Stimulated activated CD8-positive, alpha-beta memory T cell treated with anti-CD3 and anti-CD28 coated beads, Interleukin-15, amount 100 ng/mL, for 1 hour (primary cell): Measurements from ENCODE around the gene CHST8.

Source experiments
- DNase-seq: peaks from one replicate; pipeline ENCODE4 v3.0.0-alpha.2; 2020; ENCODE audit warnings: low read depth

CHST8 gene

DNA sequence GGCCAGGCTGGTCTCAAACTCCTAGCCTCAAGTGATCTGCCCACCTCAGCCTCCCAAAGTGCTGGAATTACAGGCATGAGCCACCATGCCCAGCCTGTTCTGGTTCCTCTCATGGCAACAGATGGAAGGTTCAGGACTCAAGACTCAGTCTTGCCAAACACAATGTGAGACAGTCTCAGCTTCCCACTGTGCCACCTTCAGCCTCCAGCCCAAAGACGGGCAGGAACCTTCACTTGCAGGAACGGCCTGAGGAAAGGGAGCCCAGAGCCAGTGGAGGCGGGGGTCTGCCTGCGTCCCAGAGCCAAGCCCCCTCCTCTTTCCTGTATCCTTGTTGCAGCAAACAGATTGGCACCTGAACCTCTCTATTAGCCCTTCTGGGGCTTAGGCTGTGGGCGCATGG, 2.9 kb upstream of the CHST8 start:
- no peak for DNase-seq

GRCh38 chr19:33620611-33621010, 1.1 kb upstream of the CHST8 start:
- DNase-seq = no peak

DNA sequence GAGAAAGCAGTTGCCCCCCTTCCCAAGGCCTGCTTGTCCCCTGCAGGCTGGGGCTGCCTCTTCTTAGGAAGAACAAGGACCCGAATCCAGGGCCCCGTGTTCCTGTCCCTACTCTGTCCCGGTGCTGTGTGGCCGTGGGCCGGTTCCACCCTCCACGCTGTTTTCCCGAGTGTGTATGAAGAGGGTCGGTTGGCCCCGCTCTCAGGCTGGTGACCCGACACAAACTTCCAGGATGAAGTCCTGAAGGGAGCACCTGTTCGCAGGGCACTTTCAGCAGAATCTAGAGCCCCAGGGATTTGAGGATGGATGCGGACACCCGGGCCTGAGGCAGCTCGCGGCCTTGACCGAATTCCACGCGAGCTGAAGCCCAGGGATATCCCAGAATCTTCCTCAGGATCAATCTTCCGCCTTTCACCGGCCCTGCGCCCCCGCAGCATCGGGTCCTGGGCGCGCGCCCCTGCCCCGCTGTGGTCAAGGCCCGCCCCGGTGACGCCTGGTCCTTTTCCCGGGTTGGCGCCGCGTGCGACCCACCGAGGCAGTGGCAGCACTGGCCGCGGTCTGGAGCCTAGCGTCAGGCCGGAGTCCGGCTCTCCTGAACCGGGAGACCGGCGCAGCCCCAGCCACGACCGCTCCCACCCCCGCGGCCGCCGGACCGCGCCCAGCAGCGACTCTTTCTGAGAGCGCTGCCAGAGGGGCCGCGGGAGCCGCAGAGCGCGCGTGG, 528 bp upstream of the CHST8 start:
- no peak for DNase-seq

DNA sequence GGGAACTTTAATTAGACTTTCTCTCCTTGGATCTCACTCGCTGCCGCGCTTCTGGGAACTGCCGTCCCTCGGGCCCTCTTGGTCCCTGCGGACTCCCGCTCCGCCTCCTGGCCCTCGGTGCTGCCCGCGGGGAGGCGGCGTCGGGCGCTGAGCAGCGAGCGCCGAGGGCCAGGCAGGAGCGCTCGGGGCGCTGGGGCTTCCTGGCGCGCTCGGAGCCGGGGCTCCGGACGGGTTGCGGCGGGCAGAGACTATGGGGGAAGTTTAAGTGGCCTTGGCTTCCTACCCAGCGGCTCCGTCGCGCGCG, 704 bp downstream of the CHST8 start:
- DNase-seq = no peak

GRCh38 chr19:33622809-33623511, 1.2 kb downstream of the CHST8 start:
- DNase-seq = no peak

GRCh38 chr19:33624586-33624985, 2.8 kb downstream of the CHST8 start:
- no peak for DNase-seq

DNA sequence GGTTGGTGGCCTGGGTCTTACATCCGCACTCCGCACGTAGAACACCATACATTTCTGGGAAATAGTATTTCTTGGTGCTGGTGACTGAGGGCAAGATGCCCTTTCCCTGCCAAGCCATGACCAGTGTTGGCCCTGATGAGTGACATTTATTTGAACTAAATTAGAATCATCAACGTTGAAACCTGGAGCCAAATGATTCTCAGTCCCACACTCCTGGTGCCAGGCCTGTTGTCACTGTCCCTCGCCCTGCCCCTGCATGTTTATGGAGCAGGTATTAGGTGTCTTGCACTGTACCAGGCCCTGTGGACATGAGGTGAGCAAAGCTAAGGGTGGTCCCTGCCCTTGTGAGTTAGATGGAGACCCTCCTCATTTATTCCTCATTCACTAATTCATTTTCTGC, 5.8 kb downstream of the CHST8 start:
- DNase-seq = no peak

DNA sequence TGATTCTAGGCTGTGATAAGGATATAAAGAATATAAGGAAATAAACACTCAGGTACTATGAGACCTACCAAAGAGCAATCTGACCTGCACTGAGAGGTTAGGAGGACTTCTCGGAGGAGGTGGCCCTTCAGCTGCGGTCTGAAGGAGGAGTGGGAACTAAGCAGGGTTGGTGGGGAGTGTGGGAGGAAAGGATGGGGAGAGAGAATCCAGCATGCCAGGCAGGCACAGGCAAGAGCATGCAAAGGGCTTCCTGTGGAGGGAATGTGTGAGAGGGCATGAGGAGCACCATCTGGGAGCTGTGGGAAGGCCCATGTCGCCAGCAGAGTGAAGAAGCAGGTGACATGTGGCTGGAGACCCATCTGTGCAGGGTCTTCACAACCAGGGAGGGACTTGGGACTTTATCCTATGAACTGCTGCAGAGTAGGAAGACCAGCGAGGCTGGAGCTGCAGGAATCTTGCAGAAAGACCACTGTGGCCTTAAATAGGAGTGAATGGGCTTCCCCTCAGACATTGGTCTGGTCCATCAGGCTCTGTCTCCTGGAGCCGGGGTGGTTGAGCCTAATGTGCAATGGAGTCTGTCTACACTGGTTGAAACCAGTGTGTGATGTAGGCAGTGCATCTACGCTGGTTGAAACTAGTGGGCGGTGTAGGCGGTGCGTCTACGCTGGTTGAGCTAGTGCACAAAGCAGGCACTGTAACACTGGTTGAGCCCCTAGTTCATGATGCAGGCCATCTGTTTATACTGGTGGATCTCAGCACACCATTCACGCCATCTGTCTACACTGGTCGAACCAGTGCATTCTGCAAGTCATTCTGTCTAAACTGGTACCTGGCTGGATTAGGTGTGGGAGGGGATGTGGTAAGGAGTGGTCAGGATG, 6.4 kb downstream of the CHST8 start:
- no peak for DNase-seq

DNA sequence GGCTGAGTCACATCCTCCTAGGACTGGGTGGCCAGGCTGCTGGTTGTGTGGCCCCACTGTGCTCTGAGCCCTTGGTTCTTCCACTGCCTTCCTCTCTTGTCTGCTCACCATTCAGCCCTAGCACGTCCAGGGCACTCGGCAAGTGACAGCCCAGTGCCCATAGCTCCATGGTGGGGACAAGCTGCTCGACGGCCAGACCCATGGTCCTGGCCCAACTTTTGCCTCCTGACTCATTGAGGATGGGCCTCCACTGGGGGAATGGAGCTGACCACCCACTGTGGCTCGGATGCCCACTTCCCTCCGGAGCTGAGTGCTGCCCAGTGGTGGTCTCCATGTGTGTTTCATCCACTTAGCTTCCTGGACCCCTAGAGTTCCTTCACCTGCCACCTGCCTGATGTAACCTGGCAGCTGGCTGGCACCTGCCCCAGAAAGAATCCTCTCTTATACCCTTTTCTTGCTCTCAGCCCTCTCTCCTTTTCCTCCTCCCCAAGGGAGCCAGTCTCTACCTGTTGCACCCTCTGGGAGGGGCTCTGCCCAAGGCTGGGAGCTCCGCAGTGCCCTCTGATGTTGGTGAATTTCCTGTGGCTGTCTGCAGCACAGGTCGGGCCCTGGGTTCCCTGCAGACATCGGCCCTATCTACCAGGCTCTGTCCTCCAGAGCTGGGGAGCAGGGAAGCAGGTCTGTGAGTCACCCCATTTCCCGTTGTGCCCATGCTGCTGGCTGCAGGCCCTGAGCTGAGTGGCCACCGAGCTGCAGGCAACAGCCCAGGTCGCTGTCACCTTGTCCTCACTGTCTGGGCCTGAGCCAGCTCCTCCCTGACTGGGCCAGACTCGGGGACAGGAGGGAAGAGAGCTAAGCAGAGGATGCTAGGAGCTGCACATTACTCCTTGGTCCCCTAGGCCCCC, 7.4 kb downstream of the CHST8 start:
- DNase-seq = no peak

DNA sequence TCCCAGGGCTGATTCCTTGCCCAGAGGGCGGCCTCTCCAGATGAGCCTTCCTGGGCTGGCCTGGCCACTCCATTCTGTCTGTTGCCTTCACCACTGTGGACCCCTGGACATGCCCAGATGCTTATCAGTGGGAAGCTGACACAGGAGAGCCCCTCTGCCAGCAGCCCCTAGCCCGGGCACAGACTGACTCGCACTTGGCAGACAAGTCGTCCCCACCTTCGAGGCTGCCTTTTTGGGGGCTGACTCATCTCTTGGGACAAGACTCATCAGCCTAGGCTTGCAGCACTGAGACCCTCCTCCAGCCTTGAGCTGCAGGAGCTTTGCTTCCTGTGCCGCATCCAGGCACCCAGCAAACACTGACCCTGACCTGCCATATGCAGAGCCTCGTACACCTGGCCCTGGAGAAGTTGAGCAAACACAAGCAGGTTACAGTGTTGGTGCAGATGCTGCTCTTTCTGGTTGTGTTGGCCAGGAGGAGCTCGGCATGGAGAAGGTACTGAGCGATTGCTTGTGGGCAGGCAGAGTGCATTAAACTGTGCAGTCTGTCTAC, 8.1 kb downstream of the CHST8 start:
- DNase-seq = no peak

GRCh38 chr19:33630880-33631608, 9.3 kb downstream of the CHST8 start:
- no peak for DNase-seq

GRCh38 chr19:33631609-33631973, 9.8 kb downstream of the CHST8 start:
- DNase-seq = no peak

DNA sequence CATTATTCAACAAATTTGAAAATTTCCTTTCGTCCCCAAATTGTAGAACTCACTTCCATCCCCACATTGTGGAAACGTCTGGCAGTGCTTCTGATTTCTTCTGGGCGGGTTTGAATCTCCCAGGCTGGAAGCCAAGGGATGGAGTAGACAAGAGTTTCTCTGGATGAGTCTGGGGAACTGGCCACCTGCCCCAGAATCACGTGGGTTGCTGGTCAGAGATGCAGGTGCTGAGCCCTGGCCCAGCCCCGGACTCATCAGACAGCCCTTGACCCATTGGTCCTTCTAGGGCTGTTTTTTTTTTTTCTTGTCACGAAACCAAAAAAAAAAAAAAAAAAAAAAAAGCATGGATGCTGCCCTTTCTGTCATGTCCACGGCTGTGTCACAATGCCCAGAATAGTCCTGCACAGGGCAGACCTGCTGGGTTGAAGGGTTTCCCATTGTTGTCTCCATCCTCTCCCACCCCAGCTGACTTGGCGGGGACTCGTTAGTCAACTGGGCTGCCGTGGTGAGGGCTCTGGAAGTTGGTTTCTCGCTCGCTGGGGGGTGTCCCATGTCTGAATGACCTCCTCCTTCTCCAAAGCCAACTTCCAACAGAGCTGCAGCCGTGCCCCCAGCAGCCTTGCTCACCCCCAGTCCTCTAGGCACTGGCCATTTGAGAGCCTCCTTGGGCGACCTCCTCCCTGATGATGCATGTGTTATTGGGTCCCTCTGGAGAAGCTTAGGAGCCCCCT, 12.8 kb downstream of the CHST8 start:
- DNase-seq = no peak

GRCh38 chr19:33638167-33639034, 16.6 kb downstream of the CHST8 start:
- DNase-seq = no peak

DNA sequence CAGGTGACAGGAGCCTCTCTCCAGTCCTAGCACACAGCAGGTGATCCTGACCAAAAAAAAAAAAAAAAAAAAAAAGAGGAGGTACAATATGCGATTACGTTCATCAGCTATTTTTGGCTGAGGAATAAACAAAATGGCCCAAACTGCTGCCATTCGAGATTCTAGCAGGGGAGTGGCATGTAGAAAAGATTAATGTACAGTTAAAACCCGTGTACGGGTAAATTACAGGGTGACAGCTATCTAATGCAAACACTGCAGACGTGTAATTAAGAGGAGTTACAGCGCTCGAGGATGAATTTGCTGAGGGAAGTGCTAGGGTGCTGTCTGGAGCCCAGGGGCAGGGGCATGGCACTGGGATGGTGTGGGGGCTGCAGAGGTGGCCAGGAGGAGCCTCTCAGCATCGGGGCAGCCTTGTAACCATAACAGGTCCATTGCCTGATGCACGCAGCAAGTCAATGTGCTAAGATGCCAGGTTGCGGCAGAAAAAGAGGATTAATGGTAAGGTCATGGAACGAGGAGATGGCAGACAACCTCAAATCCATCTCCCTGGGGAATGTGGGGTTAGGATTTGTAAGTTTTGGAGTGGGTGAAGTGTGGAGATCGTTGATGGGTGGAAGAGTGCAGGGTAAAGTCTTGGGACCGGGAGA, 17.4 kb downstream of the CHST8 start:
- no peak for DNase-seq

DNA sequence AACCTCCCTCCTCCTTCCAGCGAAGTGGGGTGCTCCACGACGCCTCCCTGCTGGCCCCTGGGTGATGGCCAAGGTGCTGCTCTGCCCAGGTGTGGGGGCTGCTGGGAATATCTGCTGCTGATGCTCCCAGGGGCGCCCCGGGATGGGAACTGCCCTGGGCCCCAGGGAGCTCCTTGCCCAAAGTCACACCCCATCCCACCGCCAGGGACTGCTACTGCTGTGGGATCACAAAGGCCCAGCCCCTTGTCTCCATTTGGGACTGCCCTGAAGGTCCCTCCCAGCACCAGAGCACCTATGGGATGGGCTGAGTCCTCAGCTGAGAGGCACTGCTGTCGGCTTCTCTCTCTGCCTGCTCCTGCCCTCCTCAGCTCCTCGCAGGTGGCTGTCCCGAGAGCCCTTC, 19.0 kb downstream of the CHST8 start:
- no peak for DNase-seq

- no peak for DNase-seq
Measured at GRCh38 chr19:33641261-33641660, 19.5 kb downstream of the CHST8 start.

DNA sequence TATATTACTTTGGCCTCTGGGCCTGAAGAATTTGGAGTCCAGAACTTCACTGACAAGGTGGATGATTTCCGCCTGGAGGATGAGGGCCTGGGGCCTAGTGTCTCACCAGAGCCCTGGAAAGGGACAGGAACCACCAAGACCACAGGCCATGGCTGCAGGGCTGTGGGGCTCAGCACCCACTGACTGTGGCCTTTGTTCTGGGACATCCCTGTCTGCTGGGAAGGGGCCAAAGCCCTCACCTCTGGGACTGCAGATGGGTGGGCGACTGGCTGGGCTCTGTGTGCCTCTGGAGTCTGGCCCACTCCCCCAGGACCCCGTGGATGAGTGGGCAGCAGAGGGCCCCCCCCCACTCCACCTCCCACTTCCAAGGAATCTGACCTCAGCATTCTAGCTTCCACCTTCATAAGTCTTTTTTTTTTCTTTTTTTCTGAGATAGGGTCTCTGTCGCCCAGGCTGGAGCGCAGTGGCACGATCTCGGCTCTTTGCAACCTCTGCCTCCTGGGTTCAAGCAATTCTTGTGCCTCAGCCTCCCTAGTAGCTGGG, 20.3 kb downstream of the CHST8 start:
- DNase-seq = no peak
